IPS DF 19.7 (cell line): Measurements from ENCODE around the gene ZCCHC9.
A peak's percentile ranks its signal among the peaks of the same experiment; 100 is the strongest.

Experiments used
- DNase-seq: peaks from one replicate; pipeline ENCODE4 v3.0.0-alpha.2; 2013; ENCODE audit warnings: low read depth, low spot score

ZCCHC9 gene

DNA sequence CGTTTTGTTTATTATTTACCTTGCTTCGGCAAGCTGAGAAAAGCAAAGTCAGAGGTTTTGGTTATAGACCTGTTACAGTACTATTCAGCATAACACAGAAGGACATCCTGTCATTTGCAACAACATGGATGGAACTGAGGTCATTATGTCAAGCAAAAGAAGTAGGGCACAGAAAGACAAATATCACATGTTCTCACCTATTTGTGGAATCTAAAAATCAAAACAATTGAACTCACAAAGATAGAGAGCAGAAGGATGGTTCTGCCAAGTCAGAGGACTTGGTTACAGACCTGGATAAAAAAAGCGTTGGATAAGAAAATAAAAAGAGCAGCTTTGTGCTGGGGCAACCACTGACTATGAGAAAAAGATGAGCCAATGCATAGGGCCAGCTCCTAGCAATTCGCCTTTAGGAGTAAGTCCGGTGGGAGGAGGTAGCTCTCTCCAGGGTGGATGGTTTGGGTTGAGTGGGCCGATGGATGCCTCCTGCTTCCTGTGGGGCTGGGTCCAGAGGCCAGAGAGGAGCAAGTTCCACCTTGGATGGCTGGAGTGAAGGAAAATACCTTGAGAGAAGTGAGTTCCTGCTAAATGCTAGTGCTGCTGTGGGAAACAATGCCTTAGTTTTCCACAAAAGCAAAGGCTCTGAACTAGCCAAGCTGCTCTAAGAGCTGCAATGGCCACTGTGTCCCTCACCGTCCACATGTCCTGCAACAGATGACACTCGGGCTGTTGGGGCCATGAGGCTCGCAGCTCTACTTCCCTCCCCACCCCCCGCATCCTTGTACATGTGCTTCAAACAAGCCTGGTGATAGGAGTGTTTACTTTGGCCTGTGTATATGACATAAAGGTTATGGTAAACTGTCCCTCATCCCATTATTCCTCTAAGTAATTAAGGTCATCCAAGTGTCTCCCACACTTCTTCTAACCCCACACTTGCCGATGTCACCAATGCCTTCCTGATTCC, 54.2 kb downstream of the ZCCHC9 start:
- no peak for DNase-seq

DNA sequence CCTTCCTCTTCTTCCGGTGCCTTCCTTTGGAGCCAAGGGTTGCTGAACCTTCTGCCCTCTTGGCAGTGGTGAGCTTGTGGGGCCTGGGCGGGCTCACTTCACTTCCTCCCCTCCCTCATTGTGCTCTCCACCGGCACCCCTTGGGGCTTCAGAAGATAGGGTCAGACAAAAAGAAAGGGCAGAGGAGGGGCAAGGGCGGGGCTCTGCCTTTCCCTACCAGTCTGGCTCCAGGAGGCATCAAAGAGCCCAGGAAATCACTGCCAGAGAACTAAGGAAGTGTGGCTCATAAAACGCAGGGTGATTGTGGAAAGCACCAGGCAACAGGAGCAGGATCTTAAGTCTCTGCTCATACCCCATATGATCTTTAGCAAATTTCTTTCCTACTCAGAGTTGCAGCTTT, 57.7 kb downstream of the ZCCHC9 start:
- peak; percentile 3 for DNase-seq

DNA sequence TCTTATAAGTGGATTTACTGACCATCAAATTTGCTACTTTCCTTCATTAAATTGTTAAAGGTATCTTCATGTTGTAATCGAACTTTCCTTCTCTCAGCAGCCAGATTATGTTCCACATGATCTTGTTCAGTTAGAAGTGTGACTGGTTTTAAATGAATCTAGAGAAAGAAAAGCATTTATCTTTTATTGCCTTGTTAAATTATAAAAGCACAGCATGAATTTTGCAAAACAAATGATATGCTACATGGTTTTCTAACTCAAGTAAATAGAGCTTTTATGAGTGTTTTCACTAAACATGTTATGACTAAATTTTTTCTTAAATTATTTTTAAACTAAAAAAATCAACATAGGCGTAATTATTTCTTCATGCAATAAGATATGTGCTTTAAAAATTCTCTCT, 58.5 kb downstream of the ZCCHC9 start:
- no peak for DNase-seq

DNA sequence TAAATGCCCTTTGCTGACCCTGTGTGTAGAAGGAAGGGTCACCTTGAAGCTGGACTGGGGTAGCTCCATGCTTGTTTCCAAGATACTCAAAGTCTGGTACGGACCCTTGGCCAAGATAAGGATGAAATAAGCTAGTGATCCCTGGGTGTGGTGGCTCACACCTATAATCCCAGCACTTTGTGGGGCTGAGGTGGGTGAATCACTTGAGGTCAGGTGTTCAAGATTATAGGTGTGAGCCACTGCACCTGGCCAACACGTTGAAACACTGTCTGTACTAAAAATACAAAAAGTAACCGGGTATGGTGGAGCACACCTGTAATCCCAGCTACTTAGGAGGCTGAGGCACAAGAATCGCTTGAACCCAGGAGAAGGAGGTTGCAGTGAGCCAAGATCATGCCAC, 59.3 kb downstream of the ZCCHC9 start:
- no peak for DNase-seq

- DNase-seq, result no peak
These were observed 60.2 kb downstream of the ZCCHC9 start for GRCh38 chr5:81361600-81361999.
